GM21381 (cell line): ENCODE measurements around the gene IFNGR1.
A peak's percentile ranks its signal among the peaks of the same experiment; 100 is the strongest.

Experiments used
- ATAC-seq: cut with Tn5 transposase; IDR thresholded peaks from one replicate; pipeline ENCODE4 v1.9.1; 2021; ENCODE audit warnings: mild to moderate bottlenecking, moderate library complexity; ENCODE audit not compliant: unreplicated experiment

The IFNGR1 gene

GRCh38 chr6:137181891-137182653 is 37.1 kb downstream of the IFNGR1 start:
- no peak for ATAC-seq

- ATAC-seq: no peak
Measured at GRCh38 chr6:137177611-137178010, 41.6 kb downstream of the IFNGR1 start.

GRCh38 chr6:137176729-137177128 is 42.5 kb downstream of the IFNGR1 start:
- no peak for ATAC-seq

- ATAC-seq: no peak
Measured at GRCh38 chr6:137175868-137176245, 43.3 kb downstream of the IFNGR1 start.

GRCh38 chr6:137175157-137175867 is 43.9 kb downstream of the IFNGR1 start:
- no peak for ATAC-seq

- no peak for ATAC-seq
Measured at GRCh38 chr6:137173501-137173900, 45.7 kb downstream of the IFNGR1 start, which contains the start of gene IL22RA2. TSS of gene IL22RA2 (minus strand) at chr6:137173644. CDS start at chr6:137161749, 11,895 bp downstream.

GRCh38 chr6:137172734-137173431 is 46.3 kb downstream of the IFNGR1 start:
- ATAC-seq: no peak

- ATAC-seq: no peak
Measured at GRCh38 chr6:137171824-137172733, 47.1 kb downstream of the IFNGR1 start.

- no peak for ATAC-seq
Measured at GRCh38 chr6:137171053-137171374, 48.2 kb downstream of the IFNGR1 start.

GRCh38 chr6:137170266-137171052 is 48.7 kb downstream of the IFNGR1 start:
- no peak for ATAC-seq

- ATAC-seq: no peak
Measured at GRCh38 chr6:137167702-137168377, 51.3 kb downstream of the IFNGR1 start.

GRCh38 chr6:137166247-137167098 is 52.7 kb downstream of the IFNGR1 start:
- ATAC-seq: no peak

GRCh38 chr6:137165375-137166246 is 53.6 kb downstream of the IFNGR1 start:
- ATAC-seq: peak; percentile 63

GRCh38 chr6:137163732-137164318 is 55.4 kb downstream of the IFNGR1 start:
- no peak for ATAC-seq

GRCh38 chr6:137162692-137163306 is 56.4 kb downstream of the IFNGR1 start:
- ATAC-seq: no peak

- no peak for ATAC-seq
Measured at GRCh38 chr6:137161949-137162348, 57.2 kb downstream of the IFNGR1 start.

GRCh38 chr6:137160763-137161162 is 58.4 kb downstream of the IFNGR1 start:
- no peak for ATAC-seq
